Prostate gland (tissue), 2 donors: Measurements from ENCODE around the gene ATXN7L2. TPM values are rescaled to one million over a fixed set of nuclear protein-coding genes. Genes with fewer than 3 reads are reported as not detected.
"Not testable (repeated sequence)": the region's sequence is repeated elsewhere in the genome, so short reads cannot be mapped to it uniquely, and the experiment has no call there.

Source experiments
- DNase-seq: peaks from one replicate; pipeline ENCODE4 v3.0.0-alpha.2; 2019; ENCODE audit warnings: low spot score
- H3K27ac ChIP-seq, 2 donors: fragments of 200-600 bp; sonication (generic); 2 replicates each; pipeline ENCODE4 v1.5.1; 2017 to 2019
- H3K27me3 ChIP-seq: fragments of 200-600 bp; sonication (generic); replicated peaks from 2 replicates; pipeline ENCODE4 v1.5.1; 2019; ENCODE audit not compliant: insufficient read depth
- H3K36me3 ChIP-seq, 2 donors: fragments of 200-600 bp; sonication (generic); 1 replicate in 1 of 2; 2 replicates in 1 of 2; pipeline versions ENCODE4 v1.5.1 to v1.8.1; 2017 to 2019
- H3K4me1 ChIP-seq: fragments of 200-600 bp; sonication (generic); replicated peaks from 2 replicates; pipeline ENCODE4 v1.5.1; 2019
- H3K4me3 ChIP-seq, 2 donors: fragments of 200-600 bp; sonication (generic); 2 replicates each; pipeline ENCODE4 v1.5.1; 2017 to 2019
- H3K9me3 ChIP-seq: fragments of 200-600 bp; sonication (generic); 2 replicates; pipeline ENCODE4 v1.5.1; 2017
- CTCF ChIP-seq, 4 experiments: fragments of 200-600 bp in 2 of 4; fragments of 450-650 bp in 2 of 4; sonication (generic) in 2 of 4; IDR thresholded peaks; 1 replicate in 3 of 4; 2 replicates in 1 of 4; pipeline ENCODE4 v1.5.1; 2016 to 2019; ENCODE audit warnings: antibody characterized with exemption in 4 of 4, mild to moderate bottlenecking in 2 of 4, moderate library complexity in 2 of 4
- POLR2A ChIP-seq: fragments of 450-650 bp; IDR thresholded peaks from one replicate; pipeline ENCODE4 v1.6.1; 2016; ENCODE audit warnings: antibody characterized with exemption, mild to moderate bottlenecking
- POLR2AphosphoS5 ChIP-seq: sonication (generic); formaldehyde crosslinking; IDR thresholded peaks from one replicate; pipeline ENCODE4 v1.6.1; 2017; ENCODE audit warnings: antibody characterized with exemption
- WGBS: methylation state at CpG from one replicate; pipeline ENCODE4 v1.1.5; 2018; 5-methylcytosine and 5-hydroxymethylcytosine counted together
- intact Hi-C: fragments of 100-400 bp; cut with DNase I; formaldehyde crosslinking; loops from one replicate; pipeline ENCODE4 v1.14.2; 2022
- total RNA-seq, 2 donors: library from RNA; depleted of rRNA; stranded (reverse); fragments of >200 nt; gene quantifications; one replicate each; pipeline ENCODE4 v1.1.0, GENCODE V29; 2016

The ATXN7L2 gene
- total RNA-seq, 2 donors from 2014 or later: 3.0 to 29.4 TPM

- Histone ChIP-seq H3K27me3 (no peaks in the 10 kb centered on the region), H3K36me3 (no peaks in the 10 kb centered on the region), H3K27ac (no peak overlapping the region), H3K4me3 (no peak overlapping the region), H3K9me3 (no peaks in the 10 kb centered on the region), H3K4me1 (no peaks in the 10 kb centered on the region)
- no peak for DNase-seq
- 63% methylated on average over 6 of the region's 6 CpGs for WGBS
- TF ChIP-seq POLR2A (no peak), CTCF (IDR thresholded peaks at IDR 0.05) (no peak), POLR2AphosphoS5 (no peak)
- intact Hi-C loops: no loop called here
Measured at GRCh38 chr1:109470245-109470644, 13.5 kb upstream of the ATXN7L2 start.

- Histone ChIP-seq H3K27ac (no peak overlapping the region), H3K9me3 (no peaks in the 10 kb centered on the region), H3K36me3 (no peaks in the 10 kb centered on the region), H3K4me1 (no peaks in the 10 kb centered on the region), H3K4me3 (no peak overlapping the region), H3K27me3 (no peaks in the 10 kb centered on the region)
- 35% methylated on average over 3 of the region's 3 CpGs for WGBS
- DNase-seq: no peak
- TF ChIP-seq CTCF (IDR thresholded peaks at IDR 0.05) (no peak), POLR2A (no peak), POLR2AphosphoS5 (no peak)
- intact Hi-C loops: no loop called here
Measured at GRCh38 chr1:109472779-109473178, 10.9 kb upstream of the ATXN7L2 start.

GRCh38 chr1:109473284-109474057 lies 10.2 kb upstream of the ATXN7L2 start:
- H3K4me1 ChIP-seq, DNase-seq, H3K9me3 ChIP-seq, H3K27ac ChIP-seq, H3K4me3 ChIP-seq, H3K27me3 ChIP-seq, H3K36me3 ChIP-seq, intact Hi-C loops: not testable (repeated sequence)
- WGBS: 83% methylated on average over 12 of the region's 12 CpGs

- Histone ChIP-seq H3K4me1 (no peaks in the 10 kb centered on the region), H3K27ac (no peak overlapping the region), H3K27me3 (no peaks in the 10 kb centered on the region), H3K36me3 (no peaks in the 10 kb centered on the region), H3K4me3 (no peak overlapping the region), H3K9me3 (no peaks in the 10 kb centered on the region)
- no peak for DNase-seq
- intact Hi-C loops: no loop called here
- no peak for TF ChIP-seq POLR2A
- TF ChIP-seq POLR2AphosphoS5: no peak
- no peak for TF ChIP-seq CTCF (IDR thresholded peaks at IDR 0.05)
- 74% methylated on average over 1 of the region's 1 CpG for WGBS
Measured at GRCh38 chr1:109474697-109475096, 9.0 kb upstream of the ATXN7L2 start.

- no peaks in the 10 kb centered on the region for H3K4me1 ChIP-seq
- H3K4me3 ChIP-seq: no peak overlapping the region
- no peak for TF ChIP-seq POLR2A
- TF ChIP-seq CTCF (IDR thresholded peaks at IDR 0.05): no peak
- no peak for TF ChIP-seq POLR2AphosphoS5
- no peaks in the 10 kb centered on the region for H3K36me3 ChIP-seq
- H3K27ac ChIP-seq: no peak overlapping the region
- no peaks in the 10 kb centered on the region for H3K9me3 ChIP-seq
- WGBS: 84% methylated on average over 9 of the region's 9 CpGs
- H3K27me3 ChIP-seq: no peaks in the 10 kb centered on the region
- intact Hi-C loops: no loop called here
- DNase-seq: no peak
Measured at GRCh38 chr1:109475261-109475660, 8.4 kb upstream of the ATXN7L2 start.
